Smooth muscle cell of the brain vasculature (primary cell): ENCODE data around the gene PTPRQ.
"Not testable (repeated sequence)": the region's sequence is repeated elsewhere in the genome, so short reads cannot be mapped to it uniquely, and the experiment has no call there.

Source experiments
- DNase-seq: peaks from one replicate; pipeline ENCODE4 v3.0.0-alpha.2; 2012; ENCODE audit warnings: low read depth, low spot score

Gene PTPRQ

GRCh38 chr12:80634903-80635302 lies 190.9 kb downstream of the PTPRQ start:
- DNase-seq, result no peak

GRCh38 chr12:80636832-80637231 lies 192.8 kb downstream of the PTPRQ start:
- no peak for DNase-seq

GRCh38 chr12:80641936-80642335 lies 197.9 kb downstream of the PTPRQ start:
- no peak for DNase-seq

GRCh38 chr12:80643961-80644360 lies 199.9 kb downstream of the PTPRQ start:
- DNase-seq, result no peak

GRCh38 chr12:80648881-80649280 lies 204.8 kb downstream of the PTPRQ start:
- DNase-seq, result no peak

- no peak for DNase-seq
Measured at GRCh38 chr12:80655751-80656150, 211.7 kb downstream of the PTPRQ start.

- DNase-seq, result no peak
Measured at GRCh38 chr12:80659512-80660063, 215.6 kb downstream of the PTPRQ start.

- DNase-seq, result no peak
Measured at GRCh38 chr12:80662586-80662985, 218.6 kb downstream of the PTPRQ start.

GRCh38 chr12:80670214-80670613 lies 226.2 kb downstream of the PTPRQ start:
- no peak for DNase-seq

- not testable (repeated sequence) for DNase-seq
Measured at GRCh38 chr12:80676042-80676636, 232.1 kb downstream of the PTPRQ start.

- no peak for DNase-seq
Measured at GRCh38 chr12:80676856-80677255, 232.8 kb downstream of the PTPRQ start.

- DNase-seq, result no peak
Measured at GRCh38 chr12:80677994-80678393, 234.0 kb downstream of the PTPRQ start.

- DNase-seq, result no peak
Measured at GRCh38 chr12:80679346-80680131, 235.5 kb downstream of the PTPRQ start.

GRCh38 chr12:80681287-80681686 lies 237.3 kb downstream of the PTPRQ start:
- DNase-seq, result no peak

- DNase-seq, result no peak
Measured at GRCh38 chr12:80681786-80682185, 237.8 kb downstream of the PTPRQ start.

GRCh38 chr12:80684077-80684495 lies 240.1 kb downstream of the PTPRQ start:
- DNase-seq, result no peak

- DNase-seq, result no peak
Measured at GRCh38 chr12:80690090-80690489, 246.1 kb downstream of the PTPRQ start.

GRCh38 chr12:80690513-80690912 lies 246.5 kb downstream of the PTPRQ start:
- no peak for DNase-seq

- DNase-seq, result no peak
Measured at GRCh38 chr12:80692114-80692513, 248.1 kb downstream of the PTPRQ start.

- no peak for DNase-seq
Measured at GRCh38 chr12:80697270-80697887, 253.3 kb downstream of the PTPRQ start.

GRCh38 chr12:80698256-80698655 lies 254.2 kb downstream of the PTPRQ start:
- no peak for DNase-seq

GRCh38 chr12:80698847-80699542 lies 255.0 kb downstream of the PTPRQ start:
- no peak for DNase-seq
